COLO829 (cell line): Measurements from ENCODE around the gene BOK.
"Not testable (repeated sequence)": the region's sequence is repeated elsewhere in the genome, so short reads cannot be mapped to it uniquely, and the experiment has no call there.

Source experiments
- DNase-seq: peaks from one replicate; pipeline ENCODE4 v3.0.0; 2012; ENCODE audit warnings: low spot score

BOK gene

GRCh38 chr2:241572915-241573651, 14.5 kb downstream of the BOK start:
- not testable (repeated sequence) for DNase-seq

- DNase-seq, result no peak
Observed at GRCh38 chr2:241573741-241574140, 15.2 kb downstream of the BOK start.

- DNase-seq, result no peak
Observed at GRCh38 chr2:241574911-241575623, 16.5 kb downstream of the BOK start.

- no peak for DNase-seq
Observed at GRCh38 chr2:241575624-241576292, 17.2 kb downstream of the BOK start.

GRCh38 chr2:241576293-241576654, 17.7 kb downstream of the BOK start:
- DNase-seq, result no peak

- peak; percentile 62 for DNase-seq
Observed at GRCh38 chr2:241577413-241578122, 19.0 kb downstream of the BOK start.

GRCh38 chr2:241579281-241579680, 20.7 kb downstream of the BOK start:
- DNase-seq, result no peak

GRCh38 chr2:241582328-241582727, 23.8 kb downstream of the BOK start:
- DNase-seq, result no peak

- DNase-seq, result no peak
Observed at GRCh38 chr2:241582806-241583205, 24.3 kb downstream of the BOK start.

- peak; percentile 86 for DNase-seq
Observed at GRCh38 chr2:241584436-241584835, 25.9 kb downstream of the BOK start.

GRCh38 chr2:241586564-241587264, 28.2 kb downstream of the BOK start:
- DNase-seq, result no peak

- not testable (repeated sequence) for DNase-seq
Observed at GRCh38 chr2:241589863-241590262, 31.3 kb downstream of the BOK start.

- DNase-seq, result not testable (repeated sequence)
Observed at GRCh38 chr2:241590496-241591455, 32.2 kb downstream of the BOK start.

- no peak for DNase-seq
Observed at GRCh38 chr2:241592126-241592845, 33.7 kb downstream of the BOK start.

GRCh38 chr2:241593271-241593670, 34.7 kb downstream of the BOK start:
- DNase-seq, result no peak

- no peak for DNase-seq
Observed at GRCh38 chr2:241595600-241596140, 37.1 kb downstream of the BOK start.

GRCh38 chr2:241597561-241597960, 39.0 kb downstream of the BOK start:
- DNase-seq, result no peak

- no peak for DNase-seq
Observed at GRCh38 chr2:241598061-241598460, 39.5 kb downstream of the BOK start.

GRCh38 chr2:241598487-241598886, 39.9 kb downstream of the BOK start:
- no peak for DNase-seq

GRCh38 chr2:241599615-241600014, 41.1 kb downstream of the BOK start:
- no peak for DNase-seq
